Cardiac septum (tissue), 1 donor: ENCODE measurements around the gene ZNF335. TPM values are rescaled to one million over a fixed set of nuclear protein-coding genes. Genes with fewer than 3 reads are reported as not detected.
"Not testable (repeated sequence)": the region's sequence is repeated elsewhere in the genome, so short reads cannot be mapped to it uniquely, and the experiment has no call there.

Experiments
- DNase-seq: peaks from one replicate; pipeline ENCODE4 v3.0.0-alpha.2; 2020; ENCODE audit warnings: low spot score
- intact Hi-C: fragments of 100-400 bp; cut with DNase I; formaldehyde crosslinking; loops from one replicate; pipeline ENCODE4 v1.14.0; 2022
- total RNA-seq: library from RNA; stranded (reverse); fragmentation: NEBNext Ultra II Directional; extraction: Animal tissue kit (Norgen Biotek cat#: 25700); gene quantifications from one replicate; pipeline ENCODE4 v1.2.1, GENCODE V29; 2021
- donor health status: DM: no; HTN: no; CAD: no.

Gene ZNF335
- total RNA-seq, 1 donor from 2014 or later = 8.5 TPM

- intact Hi-C loops = not testable (repeated sequence)
These were observed 70.7 kb downstream of the ZNF335 start for GRCh38 chr20:45901332-45901731.

GRCh38 chr20:45899046-45899835 lies 72.8 kb downstream of the ZNF335 start:
- no peak for DNase-seq
- intact Hi-C loops = no loop called here

More at GRCh38 chr20:45901332-45901731, 70.7 kb downstream of the ZNF335 start:
- DNase-seq = not testable (repeated sequence)

Other genes with a start within 250 kb of the ZNF335 start
- gene SPINT4, start 249.9 kb downstream of the ZNF335 start, total RNA-seq = not detected
- gene WFDC3, start 180.3 kb downstream of the ZNF335 start, total RNA-seq = 2.0 TPM
- 26.3 TPM for gene DNTTIP1, start 180.2 kb downstream of the ZNF335 start, total RNA-seq
- 0.38 TPM for gene UBE2C, start 159.6 kb downstream of the ZNF335 start, total RNA-seq
- gene TNNC2, start 144.9 kb downstream of the ZNF335 start, total RNA-seq = not detected
- gene SNX21, start 138.4 kb downstream of the ZNF335 start, total RNA-seq = 19.5 TPM
- gene ACOT8, start 114.8 kb downstream of the ZNF335 start, total RNA-seq = 24.9 TPM
- 2.0 TPM for gene ZSWIM3, start 114.6 kb downstream of the ZNF335 start, total RNA-seq
- gene ZSWIM1, start 91.0 kb downstream of the ZNF335 start, total RNA-seq = 6.9 TPM
- gene SPATA25, start 84.6 kb downstream of the ZNF335 start, total RNA-seq = 3.3 TPM
- 7.6 TPM for gene NEURL2, start 81.0 kb downstream of the ZNF335 start, total RNA-seq
- gene CTSA, start 80.9 kb downstream of the ZNF335 start, total RNA-seq = 111 TPM
- 37.1 TPM for gene PLTP, start 60.0 kb downstream of the ZNF335 start, total RNA-seq
- 30.2 TPM for gene PCIF1, start 37.5 kb downstream of the ZNF335 start, total RNA-seq
- gene MMP9, start 36.7 kb upstream of the ZNF335 start, total RNA-seq = 2.4 TPM
- gene SLC12A5, start 57.0 kb upstream of the ZNF335 start, total RNA-seq = 0.73 TPM
- gene NCOA5, start 117.8 kb upstream of the ZNF335 start, total RNA-seq = 12.3 TPM
- 3.8 TPM for gene CD40, start 146.1 kb upstream of the ZNF335 start, total RNA-seq